GM23338 (cell line): ENCODE data around the gene RNFT2.

ENCODE experiments used
- CREB1 ChIP-seq: fragments of 250-450 bp; sonication (Bioruptor Pico); IDR thresholded peaks from 2 replicates; pipeline ENCODE4 v1.5.0; 2020; ENCODE audit warnings: low read depth, mild to moderate bottlenecking, moderate library complexity
- EZH2 ChIP-seq: fragments of 200-600 bp; sonication (generic); IDR thresholded peaks from one replicate; pipeline ENCODE4 v1.8.0; 2017; ENCODE audit warnings: antibody characterized with exemption, mild to moderate bottlenecking, low read depth; ENCODE audit not compliant: unreplicated experiment
- EZH2phosphoT487 ChIP-seq: fragments of 200-600 bp; sonication (generic); IDR thresholded peaks from one replicate; pipeline ENCODE4 v1.8.1; 2018; ENCODE audit warnings: antibody characterized with exemption; ENCODE audit not compliant: unreplicated experiment
- JUNB ChIP-seq: IDR thresholded peaks from one replicate; pipeline ENCODE4 v1.6.1; 2016; ENCODE audit warnings: antibody characterized with exemption; ENCODE audit not compliant: unreplicated experiment
- NANOG ChIP-seq: IDR thresholded peaks from 2 replicates; pipeline ENCODE4 v1.6.1; 2016; ENCODE audit warnings: antibody characterized with exemption, borderline replicate concordance
- POLR2AphosphoS5 ChIP-seq: IDR thresholded peaks from 2 replicates; pipeline ENCODE4 v1.6.1; 2016; ENCODE audit warnings: antibody characterized with exemption, low read depth
- ZNF331 ChIP-seq: fragments of 250-450 bp; sonication (Bioruptor Pico); IDR thresholded peaks from 2 replicates; pipeline ENCODE4 v1.5.0; 2020; ENCODE audit warnings: low read depth, mild to moderate bottlenecking, moderate library complexity
- TF ChIP-seq, protein P1 (sequence below): fragments of 250-450 bp; sonication (Bioruptor Pico); IDR thresholded peaks from 2 replicates; pipeline ENCODE4 v1.5.0; 2020; ENCODE audit warnings: mild to moderate bottlenecking, moderate library complexity
- TF ChIP-seq, protein P2 (sequence below), 2 experiments: fragments of 200-600 bp in 1 of 2; sonication (generic) in 1 of 2; conservative IDR thresholded peaks; 2 replicates each; pipeline versions ENCODE4 v1.5.1 to v1.6.1; 2016 to 2017; ENCODE audit warnings: antibody characterized with exemption in 2 of 2, low read depth in 2 of 2, mild to moderate bottlenecking in 2 of 2, moderate library complexity in 1 of 2
- TF ChIP-seq, protein P3 (sequence below): IDR thresholded peaks from 2 replicates; pipeline ENCODE4 v1.6.1; 2016; ENCODE audit warnings: antibody characterized with exemption
- TF ChIP-seq, protein P4 (sequence below): IDR thresholded peaks from one replicate; pipeline ENCODE4 v1.6.1; 2018; ENCODE audit warnings: antibody characterized with exemption; ENCODE audit not compliant: unreplicated experiment

DNA sequence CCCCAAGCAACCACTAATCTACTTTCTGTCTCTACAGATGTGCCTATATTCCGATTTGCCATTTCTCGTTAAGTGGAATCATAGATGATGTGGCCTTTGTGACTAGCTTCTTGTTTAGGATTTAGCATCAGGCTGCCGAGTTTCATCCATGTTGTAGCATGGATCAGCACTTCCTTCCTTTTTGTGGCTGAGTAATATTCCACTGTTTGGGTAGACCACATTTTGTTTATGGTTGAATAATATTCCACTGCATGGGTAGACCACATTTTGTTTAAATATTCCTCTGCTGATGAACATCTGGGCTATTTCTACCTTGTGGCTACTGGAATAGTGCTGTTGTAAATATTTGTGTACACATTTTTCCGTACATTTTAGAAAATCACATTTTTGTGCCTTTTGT lies 36.7 kb upstream of the RNFT2 start:
- TF ChIP-seq JUNB: no peak
- TF ChIP-seq, protein P1, sequence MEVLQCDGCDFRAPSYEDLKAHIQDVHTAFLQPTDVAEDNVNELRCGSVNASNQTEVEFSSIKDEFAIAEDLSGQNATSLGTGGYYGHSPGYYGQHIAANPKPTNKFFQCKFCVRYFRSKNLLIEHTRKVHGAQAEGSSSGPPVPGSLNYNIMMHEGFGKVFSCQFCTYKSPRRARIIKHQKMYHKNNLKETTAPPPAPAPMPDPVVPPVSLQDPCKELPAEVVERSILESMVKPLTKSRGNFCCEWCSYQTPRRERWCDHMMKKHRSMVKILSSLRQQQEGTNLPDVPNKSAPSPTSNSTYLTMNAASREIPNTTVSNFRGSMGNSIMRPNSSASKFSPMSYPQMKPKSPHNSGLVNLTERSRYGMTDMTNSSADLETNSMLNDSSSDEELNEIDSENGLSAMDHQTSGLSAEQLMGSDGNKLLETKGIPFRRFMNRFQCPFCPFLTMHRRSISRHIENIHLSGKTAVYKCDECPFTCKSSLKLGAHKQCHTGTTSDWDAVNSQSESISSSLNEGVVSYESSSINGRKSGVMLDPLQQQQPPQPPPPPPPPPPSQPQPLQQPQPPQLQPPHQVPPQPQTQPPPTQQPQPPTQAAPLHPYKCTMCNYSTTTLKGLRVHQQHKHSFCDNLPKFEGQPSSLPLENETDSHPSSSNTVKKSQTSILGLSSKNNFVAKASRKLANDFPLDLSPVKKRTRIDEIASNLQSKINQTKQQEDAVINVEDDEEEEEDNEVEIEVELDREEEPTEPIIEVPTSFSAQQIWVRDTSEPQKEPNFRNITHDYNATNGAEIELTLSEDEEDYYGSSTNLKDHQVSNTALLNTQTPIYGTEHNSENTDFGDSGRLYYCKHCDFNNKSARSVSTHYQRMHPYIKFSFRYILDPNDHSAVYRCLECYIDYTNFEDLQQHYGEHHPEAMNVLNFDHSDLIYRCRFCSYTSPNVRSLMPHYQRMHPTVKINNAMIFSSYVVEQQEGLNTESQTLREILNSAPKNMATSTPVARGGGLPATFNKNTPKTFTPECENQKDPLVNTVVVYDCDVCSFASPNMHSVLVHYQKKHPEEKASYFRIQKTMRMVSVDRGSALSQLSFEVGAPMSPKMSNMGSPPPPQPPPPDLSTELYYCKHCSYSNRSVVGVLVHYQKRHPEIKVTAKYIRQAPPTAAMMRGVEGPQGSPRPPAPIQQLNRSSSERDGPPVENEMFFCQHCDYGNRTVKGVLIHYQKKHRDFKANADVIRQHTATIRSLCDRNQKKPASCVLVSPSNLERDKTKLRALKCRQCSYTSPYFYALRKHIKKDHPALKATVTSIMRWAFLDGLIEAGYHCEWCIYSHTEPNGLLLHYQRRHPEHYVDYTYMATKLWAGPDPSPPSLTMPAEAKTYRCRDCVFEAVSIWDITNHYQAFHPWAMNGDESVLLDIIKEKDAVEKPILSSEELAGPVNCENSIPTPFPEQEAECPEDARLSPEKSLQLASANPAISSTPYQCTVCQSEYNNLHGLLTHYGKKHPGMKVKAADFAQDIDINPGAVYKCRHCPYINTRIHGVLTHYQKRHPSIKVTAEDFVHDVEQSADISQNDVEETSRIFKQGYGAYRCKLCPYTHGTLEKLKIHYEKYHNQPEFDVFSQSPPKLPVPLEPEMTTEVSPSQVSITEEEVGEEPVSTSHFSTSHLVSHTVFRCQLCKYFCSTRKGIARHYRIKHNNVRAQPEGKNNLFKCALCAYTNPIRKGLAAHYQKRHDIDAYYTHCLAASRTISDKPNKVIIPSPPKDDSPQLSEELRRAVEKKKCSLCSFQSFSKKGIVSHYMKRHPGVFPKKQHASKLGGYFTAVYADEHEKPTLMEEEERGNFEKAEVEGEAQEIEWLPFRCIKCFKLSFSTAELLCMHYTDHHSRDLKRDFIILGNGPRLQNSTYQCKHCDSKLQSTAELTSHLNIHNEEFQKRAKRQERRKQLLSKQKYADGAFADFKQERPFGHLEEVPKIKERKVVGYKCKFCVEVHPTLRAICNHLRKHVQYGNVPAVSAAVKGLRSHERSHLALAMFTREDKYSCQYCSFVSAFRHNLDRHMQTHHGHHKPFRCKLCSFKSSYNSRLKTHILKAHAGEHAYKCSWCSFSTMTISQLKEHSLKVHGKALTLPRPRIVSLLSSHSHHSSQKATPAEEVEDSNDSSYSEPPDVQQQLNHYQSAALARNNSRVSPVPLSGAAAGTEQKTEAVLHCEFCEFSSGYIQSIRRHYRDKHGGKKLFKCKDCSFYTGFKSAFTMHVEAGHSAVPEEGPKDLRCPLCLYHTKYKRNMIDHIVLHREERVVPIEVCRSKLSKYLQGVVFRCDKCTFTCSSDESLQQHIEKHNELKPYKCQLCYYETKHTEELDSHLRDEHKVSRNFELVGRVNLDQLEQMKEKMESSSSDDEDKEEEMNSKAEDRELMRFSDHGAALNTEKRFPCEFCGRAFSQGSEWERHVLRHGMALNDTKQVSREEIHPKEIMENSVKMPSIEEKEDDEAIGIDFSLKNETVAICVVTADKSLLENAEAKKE: no peak
- TF ChIP-seq, protein P2, sequence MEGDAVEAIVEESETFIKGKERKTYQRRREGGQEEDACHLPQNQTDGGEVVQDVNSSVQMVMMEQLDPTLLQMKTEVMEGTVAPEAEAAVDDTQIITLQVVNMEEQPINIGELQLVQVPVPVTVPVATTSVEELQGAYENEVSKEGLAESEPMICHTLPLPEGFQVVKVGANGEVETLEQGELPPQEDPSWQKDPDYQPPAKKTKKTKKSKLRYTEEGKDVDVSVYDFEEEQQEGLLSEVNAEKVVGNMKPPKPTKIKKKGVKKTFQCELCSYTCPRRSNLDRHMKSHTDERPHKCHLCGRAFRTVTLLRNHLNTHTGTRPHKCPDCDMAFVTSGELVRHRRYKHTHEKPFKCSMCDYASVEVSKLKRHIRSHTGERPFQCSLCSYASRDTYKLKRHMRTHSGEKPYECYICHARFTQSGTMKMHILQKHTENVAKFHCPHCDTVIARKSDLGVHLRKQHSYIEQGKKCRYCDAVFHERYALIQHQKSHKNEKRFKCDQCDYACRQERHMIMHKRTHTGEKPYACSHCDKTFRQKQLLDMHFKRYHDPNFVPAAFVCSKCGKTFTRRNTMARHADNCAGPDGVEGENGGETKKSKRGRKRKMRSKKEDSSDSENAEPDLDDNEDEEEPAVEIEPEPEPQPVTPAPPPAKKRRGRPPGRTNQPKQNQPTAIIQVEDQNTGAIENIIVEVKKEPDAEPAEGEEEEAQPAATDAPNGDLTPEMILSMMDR (conservative IDR thresholded peaks at IDR 0.05; ENCODE audit: low read depth in 2 of 2): no peak
- TF ChIP-seq POLR2AphosphoS5: no peak
- TF ChIP-seq, protein P3, sequence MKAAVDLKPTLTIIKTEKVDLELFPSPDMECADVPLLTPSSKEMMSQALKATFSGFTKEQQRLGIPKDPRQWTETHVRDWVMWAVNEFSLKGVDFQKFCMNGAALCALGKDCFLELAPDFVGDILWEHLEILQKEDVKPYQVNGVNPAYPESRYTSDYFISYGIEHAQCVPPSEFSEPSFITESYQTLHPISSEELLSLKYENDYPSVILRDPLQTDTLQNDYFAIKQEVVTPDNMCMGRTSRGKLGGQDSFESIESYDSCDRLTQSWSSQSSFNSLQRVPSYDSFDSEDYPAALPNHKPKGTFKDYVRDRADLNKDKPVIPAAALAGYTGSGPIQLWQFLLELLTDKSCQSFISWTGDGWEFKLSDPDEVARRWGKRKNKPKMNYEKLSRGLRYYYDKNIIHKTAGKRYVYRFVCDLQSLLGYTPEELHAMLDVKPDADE: no peak
- no peak for TF ChIP-seq EZH2
- TF ChIP-seq, protein P4, sequence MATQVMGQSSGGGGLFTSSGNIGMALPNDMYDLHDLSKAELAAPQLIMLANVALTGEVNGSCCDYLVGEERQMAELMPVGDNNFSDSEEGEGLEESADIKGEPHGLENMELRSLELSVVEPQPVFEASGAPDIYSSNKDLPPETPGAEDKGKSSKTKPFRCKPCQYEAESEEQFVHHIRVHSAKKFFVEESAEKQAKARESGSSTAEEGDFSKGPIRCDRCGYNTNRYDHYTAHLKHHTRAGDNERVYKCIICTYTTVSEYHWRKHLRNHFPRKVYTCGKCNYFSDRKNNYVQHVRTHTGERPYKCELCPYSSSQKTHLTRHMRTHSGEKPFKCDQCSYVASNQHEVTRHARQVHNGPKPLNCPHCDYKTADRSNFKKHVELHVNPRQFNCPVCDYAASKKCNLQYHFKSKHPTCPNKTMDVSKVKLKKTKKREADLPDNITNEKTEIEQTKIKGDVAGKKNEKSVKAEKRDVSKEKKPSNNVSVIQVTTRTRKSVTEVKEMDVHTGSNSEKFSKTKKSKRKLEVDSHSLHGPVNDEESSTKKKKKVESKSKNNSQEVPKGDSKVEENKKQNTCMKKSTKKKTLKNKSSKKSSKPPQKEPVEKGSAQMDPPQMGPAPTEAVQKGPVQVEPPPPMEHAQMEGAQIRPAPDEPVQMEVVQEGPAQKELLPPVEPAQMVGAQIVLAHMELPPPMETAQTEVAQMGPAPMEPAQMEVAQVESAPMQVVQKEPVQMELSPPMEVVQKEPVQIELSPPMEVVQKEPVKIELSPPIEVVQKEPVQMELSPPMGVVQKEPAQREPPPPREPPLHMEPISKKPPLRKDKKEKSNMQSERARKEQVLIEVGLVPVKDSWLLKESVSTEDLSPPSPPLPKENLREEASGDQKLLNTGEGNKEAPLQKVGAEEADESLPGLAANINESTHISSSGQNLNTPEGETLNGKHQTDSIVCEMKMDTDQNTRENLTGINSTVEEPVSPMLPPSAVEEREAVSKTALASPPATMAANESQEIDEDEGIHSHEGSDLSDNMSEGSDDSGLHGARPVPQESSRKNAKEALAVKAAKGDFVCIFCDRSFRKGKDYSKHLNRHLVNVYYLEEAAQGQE: no peak
- no peak for TF ChIP-seq EZH2phosphoT487
- TF ChIP-seq CREB1 (CRISPR knock-in tag): no peak
- TF ChIP-seq ZNF331 (CRISPR knock-in tag): no peak
- no peak for TF ChIP-seq NANOG
